GM12891 (cell line): ENCODE results near the gene MISP.

Experiments used
- POLR2A ChIP-seq: IDR thresholded peaks from 2 replicates; pipeline ENCODE4 v1.6.1; 2011; ENCODE audit warnings: low read depth, low read length, control low read depth
- POLR2AphosphoS5 ChIP-seq: IDR thresholded peaks from 2 replicates; pipeline ENCODE4 v1.6.1; 2011; ENCODE audit warnings: low read depth, low read length, control low read depth

DNA sequence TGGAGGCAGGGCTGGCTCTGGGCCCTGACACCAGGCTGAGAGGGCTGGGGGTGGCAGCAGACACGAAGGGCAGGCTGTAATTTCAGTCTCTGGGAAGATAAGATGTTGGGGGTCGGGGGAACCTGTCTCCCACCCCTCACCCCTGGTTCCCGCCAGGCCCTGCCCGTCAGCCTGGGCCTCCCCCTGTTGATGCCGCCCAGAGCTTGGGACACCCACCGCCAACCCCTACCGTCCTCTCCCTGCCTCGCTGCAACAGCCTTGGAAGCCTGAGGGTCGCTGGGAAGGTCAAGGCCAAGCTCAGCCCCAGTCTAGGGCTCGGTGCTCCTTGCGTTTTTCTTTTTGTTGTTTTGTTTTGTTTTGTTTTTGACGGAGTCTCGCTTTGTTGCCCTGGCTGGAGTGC, 27.7 kb upstream of the MISP start:
- TF ChIP-seq POLR2AphosphoS5 (no peak), POLR2A (no peak)
